ENCODE results near the gene NUDT19.

DNA sequence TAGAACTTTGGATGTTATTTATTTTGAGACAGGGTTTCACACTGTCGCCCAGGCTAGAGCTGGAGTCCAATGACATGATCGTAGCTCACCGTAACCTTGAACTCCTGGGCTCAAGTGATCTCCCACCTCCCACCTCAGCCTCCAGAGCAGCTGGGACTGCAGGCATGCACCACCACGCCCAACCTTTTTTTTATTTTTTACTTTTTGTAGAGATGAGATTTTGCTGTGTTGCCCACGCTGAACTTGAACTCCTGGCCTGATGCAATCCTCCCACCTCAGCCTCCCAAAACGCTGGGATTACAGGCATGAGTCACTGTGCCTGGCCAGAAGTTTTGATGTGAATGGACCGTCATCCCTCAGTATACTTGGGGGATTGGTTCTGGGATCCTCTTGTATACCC is 30.3 kb upstream of the NUDT19 start:
- TF ChIP-seq, protein P1, sequence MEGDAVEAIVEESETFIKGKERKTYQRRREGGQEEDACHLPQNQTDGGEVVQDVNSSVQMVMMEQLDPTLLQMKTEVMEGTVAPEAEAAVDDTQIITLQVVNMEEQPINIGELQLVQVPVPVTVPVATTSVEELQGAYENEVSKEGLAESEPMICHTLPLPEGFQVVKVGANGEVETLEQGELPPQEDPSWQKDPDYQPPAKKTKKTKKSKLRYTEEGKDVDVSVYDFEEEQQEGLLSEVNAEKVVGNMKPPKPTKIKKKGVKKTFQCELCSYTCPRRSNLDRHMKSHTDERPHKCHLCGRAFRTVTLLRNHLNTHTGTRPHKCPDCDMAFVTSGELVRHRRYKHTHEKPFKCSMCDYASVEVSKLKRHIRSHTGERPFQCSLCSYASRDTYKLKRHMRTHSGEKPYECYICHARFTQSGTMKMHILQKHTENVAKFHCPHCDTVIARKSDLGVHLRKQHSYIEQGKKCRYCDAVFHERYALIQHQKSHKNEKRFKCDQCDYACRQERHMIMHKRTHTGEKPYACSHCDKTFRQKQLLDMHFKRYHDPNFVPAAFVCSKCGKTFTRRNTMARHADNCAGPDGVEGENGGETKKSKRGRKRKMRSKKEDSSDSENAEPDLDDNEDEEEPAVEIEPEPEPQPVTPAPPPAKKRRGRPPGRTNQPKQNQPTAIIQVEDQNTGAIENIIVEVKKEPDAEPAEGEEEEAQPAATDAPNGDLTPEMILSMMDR (IDR thresholded peaks at IDR 0.05; ENCODE audit: extremely low read depth in 1 of 2, insufficient read depth in 1 of 2, low read depth in 1 of 2, low read length in 2 of 2): no peak
- no peak for TF ChIP-seq POLR2A (IDR thresholded peaks at IDR 0.05; ENCODE audit: low read depth, low read length)
